Measurements from ENCODE around the gene ACTR5.

The ACTR5 gene

GRCh38 chr20:38747495-38748096, 664 bp upstream of the ACTR5 start:
- 21% methylated on average over 39 of the region's 39 CpGs for WGBS, 2 experiments

GRCh38 chr20:38748861-38749149, 545 bp downstream of the ACTR5 start:
- peak overlapping the region; percentile 92 for H3K4me3 ChIP-seq (ENCODE audit: insufficient read depth, low read depth, low read length)
- H3K27ac ChIP-seq (ENCODE audit: insufficient read depth, low read depth, low read length, poor library complexity, severe bottlenecking) = no peak overlapping the region
- H3K4me1 ChIP-seq (ENCODE audit: control insufficient read depth, insufficient read depth, low read length) = peaks cover 5% of the 10 kb centered on the region
- WGBS, 2 experiments = 0 to 3% methylated on average over 9 to 10 of the region's 10 CpGs
- peaks cover 13% of the 10 kb centered on the region for H3K27me3 ChIP-seq (ENCODE audit: control insufficient read depth, insufficient read depth, low read length, poor library complexity, severe bottlenecking)
- peaks cover 5% of the 10 kb centered on the region for H3K36me3 ChIP-seq (ENCODE audit: control insufficient read depth, insufficient read depth, low read length)
- no peaks in the 10 kb centered on the region for H3K9me3 ChIP-seq (ENCODE audit: control insufficient read depth, low read length)

More at GRCh38 chr20:38747495-38748096, 664 bp upstream of the ACTR5 start:
- Histone ChIP-seq H3K36me3 (ENCODE audit: control insufficient read depth, insufficient read depth, low read length) (peaks cover 5% of the 10 kb centered on the region), H3K4me1 (ENCODE audit: control insufficient read depth, insufficient read depth, low read length) (peaks cover 5% of the 10 kb centered on the region), H3K27ac (ENCODE audit: insufficient read depth, low read depth, low read length, poor library complexity, severe bottlenecking) (no peak overlapping the region), H3K27me3 (ENCODE audit: control insufficient read depth, insufficient read depth, low read length, poor library complexity, severe bottlenecking) (peaks cover 13% of the 10 kb centered on the region), H3K9me3 (ENCODE audit: control insufficient read depth, low read length) (no peaks in the 10 kb centered on the region), H3K4me3 (ENCODE audit: insufficient read depth, low read depth, low read length) (peak overlapping the region; percentile 92)

GRCh38 chr20:38751360-38751976, 3.2 kb downstream of the ACTR5 start:
- Histone ChIP-seq H3K4me3 (ENCODE audit: insufficient read depth, low read depth, low read length) (no peak overlapping the region), H3K4me1 (ENCODE audit: control insufficient read depth, insufficient read depth, low read length) (peaks cover 5% of the 10 kb centered on the region), H3K27ac (ENCODE audit: insufficient read depth, low read depth, low read length, poor library complexity, severe bottlenecking) (no peak overlapping the region), H3K27me3 (ENCODE audit: control insufficient read depth, insufficient read depth, low read length, poor library complexity, severe bottlenecking) (peaks cover 13% of the 10 kb centered on the region), H3K9me3 (ENCODE audit: control insufficient read depth, low read length) (no peaks in the 10 kb centered on the region), H3K36me3 (ENCODE audit: control insufficient read depth, insufficient read depth, low read length) (peaks cover 16% of the 10 kb centered on the region)
- 76 to 81% methylated on average over 5 of the region's 5 CpGs for WGBS, 2 experiments

- 95 to 97% methylated on average over 4 of the region's 4 CpGs for WGBS, 2 experiments
- Histone ChIP-seq H3K4me3 (ENCODE audit: insufficient read depth, low read depth, low read length) (no peak overlapping the region), H3K9me3 (ENCODE audit: control insufficient read depth, low read length) (no peaks in the 10 kb centered on the region), H3K4me1 (ENCODE audit: control insufficient read depth, insufficient read depth, low read length) (peaks cover 5% of the 10 kb centered on the region), H3K27me3 (ENCODE audit: control insufficient read depth, insufficient read depth, low read length, poor library complexity, severe bottlenecking) (peaks cover 7% of the 10 kb centered on the region), H3K27ac (ENCODE audit: insufficient read depth, low read depth, low read length, poor library complexity, severe bottlenecking) (no peak overlapping the region), H3K36me3 (ENCODE audit: control insufficient read depth, insufficient read depth, low read length) (peaks cover 19% of the 10 kb centered on the region)
Observed at GRCh38 chr20:38752029-38752428, 3.8 kb downstream of the ACTR5 start.

GRCh38 chr20:38754924-38755323, 6.7 kb downstream of the ACTR5 start:
- peaks cover 31% of the 10 kb centered on the region for H3K36me3 ChIP-seq (ENCODE audit: control insufficient read depth, insufficient read depth, low read length)
- 96 to 98% methylated on average over 13 of the region's 13 CpGs for WGBS, 2 experiments

GRCh38 chr20:38755324-38755910, 7.2 kb downstream of the ACTR5 start:
- no peak overlapping the region for H3K27ac ChIP-seq (ENCODE audit: insufficient read depth, low read depth, low read length, poor library complexity, severe bottlenecking)
- H3K4me1 ChIP-seq (ENCODE audit: control insufficient read depth, insufficient read depth, low read length) = no peaks in the 10 kb centered on the region
- H3K4me3 ChIP-seq (ENCODE audit: insufficient read depth, low read depth, low read length) = no peak overlapping the region
- no peaks in the 10 kb centered on the region for H3K9me3 ChIP-seq (ENCODE audit: control insufficient read depth, low read length)
- H3K36me3 ChIP-seq (ENCODE audit: control insufficient read depth, insufficient read depth, low read length) = peaks cover 34% of the 10 kb centered on the region
- 91 to 94% methylated on average over 6 of the region's 6 CpGs for WGBS, 2 experiments
- H3K27me3 ChIP-seq (ENCODE audit: control insufficient read depth, insufficient read depth, low read length, poor library complexity, severe bottlenecking) = no peaks in the 10 kb centered on the region

More at GRCh38 chr20:38754924-38755323, 6.7 kb downstream of the ACTR5 start:
- H3K27me3 ChIP-seq (ENCODE audit: control insufficient read depth, insufficient read depth, low read length, poor library complexity, severe bottlenecking) = no peaks in the 10 kb centered on the region
- no peak overlapping the region for H3K4me3 ChIP-seq (ENCODE audit: insufficient read depth, low read depth, low read length)
- H3K9me3 ChIP-seq (ENCODE audit: control insufficient read depth, low read length) = no peaks in the 10 kb centered on the region
- no peaks in the 10 kb centered on the region for H3K4me1 ChIP-seq (ENCODE audit: control insufficient read depth, insufficient read depth, low read length)
- no peak overlapping the region for H3K27ac ChIP-seq (ENCODE audit: insufficient read depth, low read depth, low read length, poor library complexity, severe bottlenecking)

GRCh38 chr20:38757145-38757775, 9.0 kb downstream of the ACTR5 start:
- peaks cover 40% of the 10 kb centered on the region for H3K36me3 ChIP-seq (ENCODE audit: control insufficient read depth, insufficient read depth, low read length)
- H3K27me3 ChIP-seq (ENCODE audit: control insufficient read depth, insufficient read depth, low read length, poor library complexity, severe bottlenecking) = no peaks in the 10 kb centered on the region
- H3K9me3 ChIP-seq (ENCODE audit: control insufficient read depth, low read length) = no peaks in the 10 kb centered on the region
- no peaks in the 10 kb centered on the region for H3K4me1 ChIP-seq (ENCODE audit: control insufficient read depth, insufficient read depth, low read length)
- 93 to 96% methylated on average over 7 of the region's 7 CpGs for WGBS, 2 experiments
- no peak overlapping the region for H3K27ac ChIP-seq (ENCODE audit: insufficient read depth, low read depth, low read length, poor library complexity, severe bottlenecking)
- H3K4me3 ChIP-seq (ENCODE audit: insufficient read depth, low read depth, low read length) = no peak overlapping the region

GRCh38 chr20:38759106-38759505, 10.8 kb downstream of the ACTR5 start:
- Histone ChIP-seq H3K27me3 (ENCODE audit: control insufficient read depth, insufficient read depth, low read length, poor library complexity, severe bottlenecking) (no peaks in the 10 kb centered on the region), H3K4me1 (ENCODE audit: control insufficient read depth, insufficient read depth, low read length) (no peaks in the 10 kb centered on the region), H3K9me3 (ENCODE audit: control insufficient read depth, low read length) (no peaks in the 10 kb centered on the region), H3K27ac (ENCODE audit: insufficient read depth, low read depth, low read length, poor library complexity, severe bottlenecking) (no peak overlapping the region), H3K36me3 (ENCODE audit: control insufficient read depth, insufficient read depth, low read length) (peaks cover 46% of the 10 kb centered on the region), H3K4me3 (ENCODE audit: insufficient read depth, low read depth, low read length) (no peak overlapping the region)
- 94 to 98% methylated on average over 7 of the region's 7 CpGs for WGBS, 2 experiments

GRCh38 chr20:38760978-38761377, 12.7 kb downstream of the ACTR5 start:
- H3K4me1 ChIP-seq (ENCODE audit: control insufficient read depth, insufficient read depth, low read length) = no peaks in the 10 kb centered on the region

GRCh38 chr20:38762174-38762573, 13.9 kb downstream of the ACTR5 start:
- H3K4me1 ChIP-seq (ENCODE audit: control insufficient read depth, insufficient read depth, low read length) = no peaks in the 10 kb centered on the region
- no peaks in the 10 kb centered on the region for H3K9me3 ChIP-seq (ENCODE audit: control insufficient read depth, low read length)
- H3K4me3 ChIP-seq (ENCODE audit: insufficient read depth, low read depth, low read length) = no peak overlapping the region
- peaks cover 40% of the 10 kb centered on the region for H3K36me3 ChIP-seq (ENCODE audit: control insufficient read depth, insufficient read depth, low read length)
- no peaks in the 10 kb centered on the region for H3K27me3 ChIP-seq (ENCODE audit: control insufficient read depth, insufficient read depth, low read length, poor library complexity, severe bottlenecking)
- no peak overlapping the region for H3K27ac ChIP-seq (ENCODE audit: insufficient read depth, low read depth, low read length, poor library complexity, severe bottlenecking)

More at GRCh38 chr20:38760978-38761377, 12.7 kb downstream of the ACTR5 start:
- H3K27ac ChIP-seq (ENCODE audit: insufficient read depth, low read depth, low read length, poor library complexity, severe bottlenecking) = no peak overlapping the region
- no peaks in the 10 kb centered on the region for H3K27me3 ChIP-seq (ENCODE audit: control insufficient read depth, insufficient read depth, low read length, poor library complexity, severe bottlenecking)
- peaks cover 42% of the 10 kb centered on the region for H3K36me3 ChIP-seq (ENCODE audit: control insufficient read depth, insufficient read depth, low read length)
- H3K4me3 ChIP-seq (ENCODE audit: insufficient read depth, low read depth, low read length) = no peak overlapping the region
- 93 to 94% methylated on average over 4 of the region's 4 CpGs for WGBS, 2 experiments
- no peaks in the 10 kb centered on the region for H3K9me3 ChIP-seq (ENCODE audit: control insufficient read depth, low read length)
